Endothelial cell (in vitro differentiated cells): ENCODE results near the gene SPAG9. TPM values are rescaled to one million over a fixed set of nuclear protein-coding genes. Genes with fewer than 3 reads are reported as not detected.
A peak's percentile ranks its signal among the peaks of the same experiment; 100 is the strongest.

ENCODE experiments used
- DNase-seq: peaks from one replicate; pipeline ENCODE4 v3.0.0; 2021; ENCODE audit warnings: low spot score
- H3K27ac Mint-ChIP-seq: one replicate; pipeline ENCODE4 v1.8.0; 2021; ENCODE audit warnings: mixed read lengths, inconsistent platforms; ENCODE audit not compliant: unreplicated experiment
- H3K27me3 Mint-ChIP-seq: one replicate; pipeline ENCODE4 v1.8.0; 2021; ENCODE audit warnings: mild to moderate bottlenecking, moderate library complexity, mixed read lengths, inconsistent platforms; ENCODE audit not compliant: unreplicated experiment
- H3K36me3 Mint-ChIP-seq: one replicate; pipeline ENCODE4 v1.8.0; 2021; ENCODE audit warnings: mild to moderate bottlenecking, low read depth, mixed read lengths, inconsistent platforms; ENCODE audit not compliant: unreplicated experiment
- H3K4me1 Mint-ChIP-seq: one replicate; pipeline ENCODE4 v1.8.0; 2021; ENCODE audit warnings: mild to moderate bottlenecking, mixed read lengths, inconsistent platforms; ENCODE audit not compliant: unreplicated experiment
- H3K4me3 Mint-ChIP-seq: one replicate; pipeline ENCODE4 v1.8.0; 2021; ENCODE audit warnings: mild to moderate bottlenecking, mixed read lengths, inconsistent platforms; ENCODE audit not compliant: unreplicated experiment
- H3K9me3 Mint-ChIP-seq: one replicate; pipeline ENCODE4 v1.8.0; 2021; ENCODE audit warnings: mixed read lengths, inconsistent platforms; ENCODE audit not compliant: unreplicated experiment
- total RNA-seq: library from RNA; stranded (reverse); fragmentation: NEBNext Ultra II Directional; extraction: Animal tissue kit (Norgen Biotek cat#: 25700); gene quantifications from one replicate; pipeline ENCODE4 v1.2.1, GENCODE V29; 2021; ENCODE audit not compliant: unreplicated experiment
- TF ChIP-seq, protein P1 (sequence below): fragments of 200-600 bp; sonication (generic); IDR thresholded peaks from one replicate; pipeline ENCODE4 v1.5.0; 2021; ENCODE audit warnings: antibody characterized with exemption; ENCODE audit not compliant: unreplicated experiment

The SPAG9 gene
- total RNA-seq, 1 donor from 2014 or later = 107 TPM

DNA sequence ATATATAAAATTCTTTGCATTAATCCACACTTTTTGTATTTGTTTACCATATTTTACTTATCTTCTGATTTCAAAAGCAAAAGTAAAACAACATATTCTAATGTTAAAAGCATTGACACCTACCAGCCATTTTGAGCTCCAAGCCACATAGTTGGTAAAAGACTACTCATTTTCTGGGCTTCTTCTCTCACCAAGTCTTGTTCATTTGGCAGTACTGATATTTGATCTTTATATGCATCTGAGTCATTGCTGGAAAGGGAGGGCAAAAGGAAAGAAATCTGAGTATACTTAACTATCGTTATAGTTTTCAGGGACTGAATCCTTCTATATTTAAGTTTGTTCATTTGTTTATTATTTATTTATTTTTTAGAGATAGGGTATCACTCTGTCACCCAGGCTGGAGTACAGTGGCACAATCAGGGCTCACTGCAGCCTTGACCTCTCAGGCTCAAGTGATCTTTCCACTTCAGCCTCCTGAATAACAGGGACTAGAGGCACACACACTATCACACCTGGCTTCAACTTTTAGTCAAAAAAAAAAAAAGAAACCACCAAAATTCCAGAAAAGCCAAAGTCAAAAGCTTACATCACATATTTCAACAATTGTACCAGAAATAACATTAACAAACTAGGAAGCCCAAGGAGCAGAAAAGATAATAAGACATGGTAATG, 133.5 kb downstream of the SPAG9 start:
- DNase-seq = no peak
- Mint-ChIP-seq H3K36me3 (peaks cover 18% of the 10 kb centered on the region), H3K27ac (no peak overlapping the region), H3K4me3 (no peak overlapping the region), H3K27me3 (no peaks in the 10 kb centered on the region), H3K9me3 (no peaks in the 10 kb centered on the region), H3K4me1 (no peaks in the 10 kb centered on the region)
- TF ChIP-seq, protein P1, sequence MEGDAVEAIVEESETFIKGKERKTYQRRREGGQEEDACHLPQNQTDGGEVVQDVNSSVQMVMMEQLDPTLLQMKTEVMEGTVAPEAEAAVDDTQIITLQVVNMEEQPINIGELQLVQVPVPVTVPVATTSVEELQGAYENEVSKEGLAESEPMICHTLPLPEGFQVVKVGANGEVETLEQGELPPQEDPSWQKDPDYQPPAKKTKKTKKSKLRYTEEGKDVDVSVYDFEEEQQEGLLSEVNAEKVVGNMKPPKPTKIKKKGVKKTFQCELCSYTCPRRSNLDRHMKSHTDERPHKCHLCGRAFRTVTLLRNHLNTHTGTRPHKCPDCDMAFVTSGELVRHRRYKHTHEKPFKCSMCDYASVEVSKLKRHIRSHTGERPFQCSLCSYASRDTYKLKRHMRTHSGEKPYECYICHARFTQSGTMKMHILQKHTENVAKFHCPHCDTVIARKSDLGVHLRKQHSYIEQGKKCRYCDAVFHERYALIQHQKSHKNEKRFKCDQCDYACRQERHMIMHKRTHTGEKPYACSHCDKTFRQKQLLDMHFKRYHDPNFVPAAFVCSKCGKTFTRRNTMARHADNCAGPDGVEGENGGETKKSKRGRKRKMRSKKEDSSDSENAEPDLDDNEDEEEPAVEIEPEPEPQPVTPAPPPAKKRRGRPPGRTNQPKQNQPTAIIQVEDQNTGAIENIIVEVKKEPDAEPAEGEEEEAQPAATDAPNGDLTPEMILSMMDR = no peak

DNA sequence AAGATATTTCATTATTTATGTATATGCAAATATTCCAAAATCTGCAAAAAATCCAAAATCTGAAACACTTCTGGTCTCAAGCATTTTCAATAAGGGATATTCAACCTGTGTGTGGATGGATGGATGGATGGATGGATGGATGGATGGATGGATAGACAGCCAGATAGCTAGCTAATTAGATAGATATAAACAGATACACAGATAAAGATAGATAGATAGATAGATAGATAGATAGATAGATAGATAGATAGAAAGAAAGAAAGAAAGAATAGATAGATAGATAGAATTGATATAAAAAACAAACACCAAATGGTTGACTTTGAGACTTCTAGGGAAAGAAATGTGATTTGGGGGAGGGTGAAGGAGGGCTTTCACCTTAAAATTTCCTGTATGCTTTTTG, 139.4 kb downstream of the SPAG9 start:
- Mint-ChIP-seq H3K9me3 (no peaks in the 10 kb centered on the region), H3K27me3 (no peaks in the 10 kb centered on the region), H3K36me3 (peaks cover 18% of the 10 kb centered on the region), H3K4me1 (peaks cover 6% of the 10 kb centered on the region), H3K27ac (no peak overlapping the region), H3K4me3 (no peak overlapping the region)
- TF ChIP-seq, protein P1 = no peak
- no peak for DNase-seq

DNA sequence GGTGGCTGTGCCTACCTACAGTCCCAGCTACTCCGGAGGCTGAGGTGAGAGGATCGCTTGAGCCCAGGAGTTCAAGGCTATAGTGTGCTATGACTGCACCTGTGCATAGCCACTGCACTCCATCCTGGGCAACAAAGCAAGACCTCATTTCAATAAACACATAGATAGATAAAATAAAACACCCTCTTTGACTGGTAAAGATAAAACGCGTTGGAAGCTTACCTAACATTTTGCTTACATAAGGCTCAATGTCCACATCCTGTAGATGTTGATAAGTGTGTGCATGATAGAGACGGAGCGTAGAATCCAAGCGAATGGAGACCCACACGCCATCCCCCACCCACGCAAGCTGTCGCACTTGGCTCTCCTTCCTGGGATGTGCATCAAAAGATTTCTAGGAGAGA, 141.1 kb downstream of the SPAG9 start:
- Mint-ChIP-seq H3K36me3 (peaks cover 15% of the 10 kb centered on the region), H3K4me3 (no peak overlapping the region), H3K4me1 (peaks cover 6% of the 10 kb centered on the region), H3K27ac (no peak overlapping the region), H3K27me3 (no peaks in the 10 kb centered on the region), H3K9me3 (no peaks in the 10 kb centered on the region)
- TF ChIP-seq, protein P1 = no peak
- DNase-seq = no peak

DNA sequence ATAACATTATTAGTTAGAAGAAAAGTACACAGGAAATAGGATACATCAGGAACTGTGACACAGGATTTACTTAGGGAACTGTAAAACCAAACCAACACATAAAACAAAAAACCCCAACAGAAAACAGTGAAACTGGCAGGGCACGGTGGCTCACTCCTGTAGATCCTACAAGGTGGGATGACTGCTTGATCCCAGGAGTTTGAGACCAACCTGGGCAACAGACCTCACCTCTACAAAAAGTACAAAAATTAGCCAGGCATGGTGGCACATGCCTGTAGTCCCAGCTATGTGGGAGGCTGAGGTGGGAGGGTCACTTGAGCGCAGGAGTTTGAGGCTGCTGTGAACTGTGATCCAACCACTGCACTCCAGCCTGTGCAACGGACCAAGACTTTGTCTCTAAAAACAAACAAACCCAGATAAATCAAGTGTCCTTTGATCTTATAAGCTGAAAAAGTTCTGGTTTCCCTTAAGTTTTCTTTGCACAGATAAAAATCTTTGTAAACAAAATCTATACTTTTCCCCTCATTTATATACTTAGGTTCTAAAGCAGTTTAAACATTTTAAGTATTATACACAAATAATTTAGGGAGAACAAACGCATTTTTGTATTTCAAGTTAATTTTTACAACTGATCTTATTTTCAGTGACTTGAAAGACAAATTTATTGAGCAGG, 143.0 kb downstream of the SPAG9 start:
- Mint-ChIP-seq H3K4me3 (no peak overlapping the region), H3K27ac (peak overlapping the region; percentile 90)

More for the DNA sequence above, 143.0 kb downstream of the SPAG9 start:
- TF ChIP-seq, protein P1 = no peak
- Mint-ChIP-seq H3K36me3 (peaks cover 18% of the 10 kb centered on the region), H3K9me3 (no peaks in the 10 kb centered on the region), H3K4me1 (peaks cover 6% of the 10 kb centered on the region), H3K27me3 (no peaks in the 10 kb centered on the region)
- DNase-seq = no peak
